Upper lobe of left lung (tissue), 6 donors: ENCODE data around the gene ZNF652. TPM values are rescaled to one million over a fixed set of nuclear protein-coding genes. Genes with fewer than 3 reads are reported as not detected.
A peak's percentile ranks its signal among the peaks of the same experiment; 100 is the strongest.

Experiments
- ATAC-seq, 2 donors: fragments of 200-7000 bp; cut with Tn5 transposase; one replicate each; pipeline ENCODE4 v1.9.1; 2022; ENCODE audit warnings: mild to moderate bottlenecking in 2 of 2, moderate library complexity in 2 of 2; ENCODE audit not compliant: low FRiP score in 2 of 2
- DNase-seq, 2 donors: peaks; one replicate each; pipeline ENCODE4 v3.0.0-alpha.2; 2019 to 2020
- H3K27ac ChIP-seq, 4 donors: fragments of 200-600 bp; sonication (generic); one replicate each; pipeline ENCODE4 v1.5.1; 2016 to 2019
- H3K27me3 ChIP-seq, 4 donors: fragments of 200-600 bp; sonication (generic); one replicate each; pipeline ENCODE4 v1.5.1; 2017 to 2019
- H3K36me3 ChIP-seq, 4 donors: fragments of 200-600 bp; sonication (generic); one replicate each; pipeline ENCODE4 v1.5.1; 2016 to 2019
- H3K4me1 ChIP-seq, 4 donors: fragments of 200-600 bp; sonication (generic); one replicate each; pipeline ENCODE4 v1.5.1; 2018 to 2019
- H3K4me3 ChIP-seq, 4 donors: fragments of 200-600 bp; sonication (generic); one replicate each; pipeline ENCODE4 v1.5.1; 2017 to 2019; ENCODE audit warnings: mild to moderate bottlenecking in 2 of 4, moderate library complexity in 1 of 4
- H3K9me3 ChIP-seq, 4 donors: fragments of 200-600 bp; sonication (generic); one replicate each; pipeline ENCODE4 v1.5.1; 2018 to 2019
- CTCF ChIP-seq, 6 experiments: fragments of 450-650 bp in 4 of 6; fragments of 200-600 bp in 2 of 6; sonication (generic) in 2 of 6; IDR thresholded peaks; one replicate each; pipeline ENCODE4 v1.5.1; 2016 to 2019; ENCODE audit warnings: antibody characterized with exemption in 6 of 6
- EP300 ChIP-seq, 4 donors: sonication (generic); formaldehyde crosslinking; IDR thresholded peaks; one replicate each; pipeline ENCODE4 v1.5.1; 2017; ENCODE audit warnings: antibody characterized with exemption in 4 of 4, control low read depth in 2 of 4
- POLR2A ChIP-seq, 4 donors: fragments of 450-650 bp; IDR thresholded peaks; one replicate each; pipeline ENCODE4 v1.5.1; 2016 to 2017; ENCODE audit warnings: antibody characterized with exemption in 4 of 4, mild to moderate bottlenecking in 2 of 4
- POLR2AphosphoS5 ChIP-seq, 2 donors: sonication (generic); formaldehyde crosslinking; IDR thresholded peaks; one replicate each; pipeline ENCODE4 v1.5.1; 2017; ENCODE audit warnings: antibody characterized with exemption in 2 of 2
- WGBS, 2 donors: methylation state at CpG; one replicate each; pipeline ENCODE4 v1.1.5; 2017 to 2018; 5-methylcytosine and 5-hydroxymethylcytosine counted together
- total RNA-seq, 6 donors: library from RNA; depleted of rRNA in 4 of 6; stranded (reverse); fragments of >200 nt in 4 of 6; gene quantifications; one replicate each; pipeline versions ENCODE4 v1.1.0 to v1.2.1, GENCODE V29; 2016 to 2021
- donor health status: DM: no; HTN: no; CAD: no; lungs with moderate emphysema.
- donor health status: DM: no; HTN: yes; CAD: no; lungs with severe emphysema.

Gene ZNF652
- total RNA-seq, 6 donors from 2014 or later, result 29.4 to 69.4 (median 41.5) TPM

- Histone ChIP-seq H3K27ac (no peak overlapping the region), H3K36me3 (no peaks in the 10 kb centered on the region), H3K4me3 (no peak overlapping the region), H3K27me3 (no peaks in the 10 kb centered on the region), H3K9me3 (no peaks in the 10 kb centered on the region), H3K4me1 (peaks cover 0 to 19% (median 7%) of the 10 kb centered on the region in 4 donors)
- no peak for ATAC-seq
- WGBS, 2 donors, result 92 to 94% methylated on average over 10 of the region's 10 CpGs
- no peak for DNase-seq
- TF ChIP-seq POLR2A (IDR thresholded peaks at IDR 0.05) (no peak), CTCF (IDR thresholded peaks at IDR 0.05) (no peak), EP300 (IDR thresholded peaks at IDR 0.05) (no peak), POLR2AphosphoS5 (IDR thresholded peaks at IDR 0.05) (no peak)
Observed at GRCh38 chr17:49383060-49383459, 21.0 kb upstream of the ZNF652 start.

- no peak overlapping the region for H3K27ac ChIP-seq
- no peaks in the 10 kb centered on the region for H3K27me3 ChIP-seq
- no peak overlapping the region for H3K4me3 ChIP-seq
- ATAC-seq (no peak), DNase-seq (no peak)
- TF ChIP-seq POLR2A (IDR thresholded peaks at IDR 0.05), result no peak
- TF ChIP-seq CTCF (IDR thresholded peaks at IDR 0.05), result no peak
- no peak for TF ChIP-seq EP300 (IDR thresholded peaks at IDR 0.05)
- no peak for TF ChIP-seq POLR2AphosphoS5 (IDR thresholded peaks at IDR 0.05)
- no peaks in the 10 kb centered on the region for H3K9me3 ChIP-seq
- no peaks in the 10 kb centered on the region for H3K36me3 ChIP-seq
- 85 to 93% methylated on average over 7 of the region's 7 CpGs for WGBS, 2 donors
- H3K4me1 ChIP-seq, result peaks cover 0 to 19% (median 7%) of the 10 kb centered on the region in 4 donors
Observed at GRCh38 chr17:49382556-49382955, 20.5 kb upstream of the ZNF652 start.

- Histone ChIP-seq H3K27ac (no peak overlapping the region), H3K4me3 (no peak overlapping the region), H3K9me3 (no peaks in the 10 kb centered on the region), H3K27me3 (no peaks in the 10 kb centered on the region), H3K4me1 (peaks cover 0 to 19% (median 7%) of the 10 kb centered on the region in 4 donors), H3K36me3 (no peaks in the 10 kb centered on the region)
- DNase-seq (no peak), ATAC-seq (no peak)
- WGBS, 2 donors, result 85 to 89% methylated on average over 5 of the region's 5 CpGs
- TF ChIP-seq EP300 (IDR thresholded peaks at IDR 0.05), result no peak
- no peak for TF ChIP-seq POLR2AphosphoS5 (IDR thresholded peaks at IDR 0.05)
- no peak for TF ChIP-seq POLR2A (IDR thresholded peaks at IDR 0.05)
- no peak for TF ChIP-seq CTCF (IDR thresholded peaks at IDR 0.05)
Observed at GRCh38 chr17:49381793-49382192, 19.7 kb upstream of the ZNF652 start.

GRCh38 chr17:49381033-49381432, 19.0 kb upstream of the ZNF652 start:
- peak; percentile 24 for ATAC-seq
- no peak overlapping the region for H3K27ac ChIP-seq
- H3K4me3 ChIP-seq, result no peak overlapping the region
- TF ChIP-seq CTCF (IDR thresholded peaks at IDR 0.05), result no peak
- TF ChIP-seq EP300 (IDR thresholded peaks at IDR 0.05), result no peak
- no peak for TF ChIP-seq POLR2A (IDR thresholded peaks at IDR 0.05)
- TF ChIP-seq POLR2AphosphoS5 (IDR thresholded peaks at IDR 0.05), result no peak
- peak in 1 of 2 donors; percentile 71 for DNase-seq
- no peaks in the 10 kb centered on the region for H3K27me3 ChIP-seq
- H3K4me1 ChIP-seq, result peaks cover 0 to 19% (median 7%) of the 10 kb centered on the region in 4 donors
- no peaks in the 10 kb centered on the region for H3K9me3 ChIP-seq
- WGBS, 2 donors, result 50 to 77% methylated on average over 1 of the region's 1 CpG
- H3K36me3 ChIP-seq, result no peaks in the 10 kb centered on the region

- Histone ChIP-seq H3K27me3 (no peaks in the 10 kb centered on the region), H3K4me3 (no peak overlapping the region), H3K4me1 (peaks cover 0 to 19% (median 7%) of the 10 kb centered on the region in 4 donors), H3K9me3 (no peaks in the 10 kb centered on the region), H3K36me3 (no peaks in the 10 kb centered on the region), H3K27ac (no peak overlapping the region)
- ATAC-seq (no peak), DNase-seq (no peak)
- WGBS, 2 donors, result 43% methylated on average over 4 of the region's 4 CpGs
- no peak for TF ChIP-seq POLR2AphosphoS5 (IDR thresholded peaks at IDR 0.05)
- TF ChIP-seq EP300 (IDR thresholded peaks at IDR 0.05), result no peak
- no peak for TF ChIP-seq CTCF (IDR thresholded peaks at IDR 0.05)
- no peak for TF ChIP-seq POLR2A (IDR thresholded peaks at IDR 0.05)
Observed at GRCh38 chr17:49379926-49380325, 17.9 kb upstream of the ZNF652 start.
